ENCODE data around the gene AIRE. TPM values are rescaled to one million over a fixed set of nuclear protein-coding genes. Genes with fewer than 3 reads are reported as not detected.

The AIRE gene
- total and polyA plus RNA-seq, 2 of the 13 experiments (the other 11 are each of a cell fraction or from before 2014, with no cell fraction given), result not detected

GRCh38 chr21:44329971-44330681 lies 44.5 kb downstream of the AIRE start:
- no peak for FAIRE-seq
- BruUV-seq (replicated peaks), result no TSS peak
- peak; percentile 3 for ATAC-seq
- Histone ChIP-seq H3K4me1 (ENCODE audit: insufficient read depth, low read length) (no peaks in the 10 kb centered on the region), H3K9ac (ENCODE audit: insufficient read depth, low read depth, low read length) (no peak overlapping the region), H3K4me3 (replicated peaks in 1 of 3; ENCODE audit: insufficient read depth in 1 of 3, low read depth in 2 of 3, low read length in 3 of 3) (no peak overlapping the region), H3K79me2 (ENCODE audit: insufficient read depth, low read length) (no peaks in the 10 kb centered on the region), H3K9me3 (ENCODE audit: low read length) (no peaks in the 10 kb centered on the region), H3K36me3 (replicated peaks in 1 of 2; ENCODE audit: control insufficient read depth in 1 of 2, insufficient read depth in 2 of 2, low read length in 2 of 2) (peaks cover 4 to 11% of the 10 kb centered on the region in 2 experiments; a peak in 1 of 5 replicates), H3K4me2 (ENCODE audit: low read depth, low read length) (no peak overlapping the region), H2AFZ (ENCODE audit: low read length) (no peak overlapping the region), H3K27me3 (ENCODE audit: control insufficient read depth in 1 of 2, insufficient read depth in 2 of 2, low read length in 2 of 2) (no peaks in the 10 kb centered on the region), H3K27ac (ENCODE audit: extremely low read length, insufficient read depth, low read length) (no peak overlapping the region), H4K20me1 (ENCODE audit: insufficient read depth, low read length) (no peaks in the 10 kb centered on the region)
- DNase-seq (ENCODE audit: low spot score), result no peak
- ChIA-PET CTCF (ENCODE audit: low intra/inter-chr PET ratio, low total read pairs) (no interaction called here), POLR2A (interaction anchor here (1.1 kb wide), 2 partner anchors 27 to 29 kb away, joined by 3 read pairs; no protein-coding TSS in a partner anchor)
- intact Hi-C loops (cut with micrococcal nuclease; ENCODE audit: unreplicated experiment) (no loop called here), in situ Hi-C loops (cut with HindIII; ENCODE audit: extremely low pct_ligation_motif_present, low pct_unique_long_range_greater_than_20kb) (no loop called here)
- WGBS (ENCODE audit: low lambda C conversion rate), result 98% methylated on average over 10 of the region's 44 CpGs
- no peak for TF ChIP-seq ZBTB49 (CRISPR knock-in tag; IDR thresholded peaks at IDR 0.05; ENCODE audit: borderline replicate concordance)
- TF ChIP-seq, protein P1, sequence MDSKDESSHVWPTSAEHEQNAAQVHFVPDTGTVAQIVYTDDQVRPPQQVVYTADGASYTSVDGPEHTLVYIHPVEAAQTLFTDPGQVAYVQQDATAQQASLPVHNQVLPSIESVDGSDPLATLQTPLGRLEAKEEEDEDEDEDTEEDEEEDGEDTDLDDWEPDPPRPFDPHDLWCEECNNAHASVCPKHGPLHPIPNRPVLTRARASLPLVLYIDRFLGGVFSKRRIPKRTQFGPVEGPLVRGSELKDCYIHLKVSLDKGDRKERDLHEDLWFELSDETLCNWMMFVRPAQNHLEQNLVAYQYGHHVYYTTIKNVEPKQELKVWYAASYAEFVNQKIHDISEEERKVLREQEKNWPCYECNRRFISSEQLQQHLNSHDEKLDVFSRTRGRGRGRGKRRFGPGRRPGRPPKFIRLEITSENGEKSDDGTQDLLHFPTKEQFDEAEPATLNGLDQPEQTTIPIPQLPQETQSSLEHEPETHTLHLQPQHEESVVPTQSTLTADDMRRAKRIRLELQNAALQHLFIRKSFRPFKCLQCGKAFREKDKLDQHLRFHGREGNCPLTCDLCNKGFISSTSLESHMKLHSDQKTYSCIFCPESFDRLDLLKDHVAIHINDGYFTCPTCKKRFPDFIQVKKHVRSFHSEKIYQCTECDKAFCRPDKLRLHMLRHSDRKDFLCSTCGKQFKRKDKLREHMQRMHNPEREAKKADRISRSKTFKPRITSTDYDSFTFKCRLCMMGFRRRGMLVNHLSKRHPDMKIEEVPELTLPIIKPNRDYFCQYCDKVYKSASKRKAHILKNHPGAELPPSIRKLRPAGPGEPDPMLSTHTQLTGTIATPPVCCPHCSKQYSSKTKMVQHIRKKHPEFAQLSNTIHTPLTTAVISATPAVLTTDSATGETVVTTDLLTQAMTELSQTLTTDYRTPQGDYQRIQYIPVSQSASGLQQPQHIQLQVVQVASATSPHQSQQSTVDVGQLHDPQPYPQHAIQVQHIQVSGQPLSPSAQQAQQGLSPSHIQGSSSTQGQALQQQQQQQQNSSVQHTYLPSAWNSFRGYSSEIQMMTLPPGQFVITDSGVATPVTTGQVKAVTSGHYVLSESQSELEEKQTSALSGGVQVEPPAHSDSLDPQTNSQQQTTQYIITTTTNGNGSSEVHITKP (CRISPR knock-in tag; IDR thresholded peaks at IDR 0.05; ENCODE audit: low read depth), result no peak
- TF ChIP-seq ATF7-NPFF (CRISPR knock-in tag; IDR thresholded peaks at IDR 0.05; ENCODE audit: low read depth), result no peak
- 0 out of 2 replicates have a peak, but pooled peaks have one; percentile 36 for TF ChIP-seq ZFYVE20 (CRISPR knock-in tag; IDR thresholded peaks at IDR 0.05; ENCODE audit: borderline replicate concordance, low read depth)
- no peak for TF ChIP-seq EED (CRISPR knock-in tag; IDR thresholded peaks at IDR 0.05)
- peak; percentile 5; the same call in 1 of the 2 replicates for TF ChIP-seq POLR2G (IDR thresholded peaks at IDR 0.05; ENCODE audit: low read depth, low read length)
- 0 out of 2 replicates have a peak, but pooled peaks have one; percentile 27 for TF ChIP-seq SAFB2 (CRISPR knock-in tag; IDR thresholded peaks at IDR 0.05; ENCODE audit: borderline replicate concordance, low read depth)
- no peak for TF ChIP-seq SP1 (IDR thresholded peaks at IDR 0.05)
- TF ChIP-seq SP1 (CRISPR knock-in tag; IDR thresholded peaks at IDR 0.05), result no peak
- TF ChIP-seq, protein P2, sequence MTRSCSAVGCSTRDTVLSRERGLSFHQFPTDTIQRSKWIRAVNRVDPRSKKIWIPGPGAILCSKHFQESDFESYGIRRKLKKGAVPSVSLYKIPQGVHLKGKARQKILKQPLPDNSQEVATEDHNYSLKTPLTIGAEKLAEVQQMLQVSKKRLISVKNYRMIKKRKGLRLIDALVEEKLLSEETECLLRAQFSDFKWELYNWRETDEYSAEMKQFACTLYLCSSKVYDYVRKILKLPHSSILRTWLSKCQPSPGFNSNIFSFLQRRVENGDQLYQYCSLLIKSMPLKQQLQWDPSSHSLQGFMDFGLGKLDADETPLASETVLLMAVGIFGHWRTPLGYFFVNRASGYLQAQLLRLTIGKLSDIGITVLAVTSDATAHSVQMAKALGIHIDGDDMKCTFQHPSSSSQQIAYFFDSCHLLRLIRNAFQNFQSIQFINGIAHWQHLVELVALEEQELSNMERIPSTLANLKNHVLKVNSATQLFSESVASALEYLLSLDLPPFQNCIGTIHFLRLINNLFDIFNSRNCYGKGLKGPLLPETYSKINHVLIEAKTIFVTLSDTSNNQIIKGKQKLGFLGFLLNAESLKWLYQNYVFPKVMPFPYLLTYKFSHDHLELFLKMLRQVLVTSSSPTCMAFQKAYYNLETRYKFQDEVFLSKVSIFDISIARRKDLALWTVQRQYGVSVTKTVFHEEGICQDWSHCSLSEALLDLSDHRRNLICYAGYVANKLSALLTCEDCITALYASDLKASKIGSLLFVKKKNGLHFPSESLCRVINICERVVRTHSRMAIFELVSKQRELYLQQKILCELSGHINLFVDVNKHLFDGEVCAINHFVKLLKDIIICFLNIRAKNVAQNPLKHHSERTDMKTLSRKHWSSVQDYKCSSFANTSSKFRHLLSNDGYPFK (CRISPR knock-in tag; IDR thresholded peaks at IDR 0.05; ENCODE audit: borderline replicate concordance), result 0 out of 2 replicates have a peak, but pooled peaks have one; percentile 20
- TF ChIP-seq FOSL1 (CRISPR knock-in tag; IDR thresholded peaks at IDR 0.05; ENCODE audit: borderline replicate concordance), result no peak
- TF ChIP-seq BRCA1 (CRISPR knock-in tag; IDR thresholded peaks at IDR 0.05), result no peak
- 0 out of 2 replicates have a peak, but pooled peaks have one; percentile 64 for TF ChIP-seq AKAP8 (CRISPR knock-in tag; IDR thresholded peaks at IDR 0.05)
- no peak for TF ChIP-seq ZNF737 (CRISPR knock-in tag; IDR thresholded peaks at IDR 0.05; ENCODE audit: borderline replicate concordance)
- TF ChIP-seq ZFX (CRISPR knock-in tag; IDR thresholded peaks at IDR 0.05; ENCODE audit: low read depth), result no peak; the same call in 1 of the 2 replicates

All from HepG2 (cell line).